Activated CD4-positive, alpha-beta T cell treated with anti-CD3 and anti-CD28 coated beads for 48 hours (primary cell): ENCODE data around the gene DYNLT2B.
"Not testable (repeated sequence)": the region's sequence is repeated elsewhere in the genome, so short reads cannot be mapped to it uniquely, and the experiment has no call there.

Source experiments
- DNase-seq: peaks from one replicate; pipeline ENCODE4 v3.0.0-alpha.2; 2020

Gene DYNLT2B

GRCh38 chr3:196268284-196269163 lies 49.5 kb downstream of the DYNLT2B start:
- no peak for DNase-seq

- DNase-seq: no peak
These were observed 54.2 kb downstream of the DYNLT2B start for GRCh38 chr3:196263819-196264218.

DNA sequence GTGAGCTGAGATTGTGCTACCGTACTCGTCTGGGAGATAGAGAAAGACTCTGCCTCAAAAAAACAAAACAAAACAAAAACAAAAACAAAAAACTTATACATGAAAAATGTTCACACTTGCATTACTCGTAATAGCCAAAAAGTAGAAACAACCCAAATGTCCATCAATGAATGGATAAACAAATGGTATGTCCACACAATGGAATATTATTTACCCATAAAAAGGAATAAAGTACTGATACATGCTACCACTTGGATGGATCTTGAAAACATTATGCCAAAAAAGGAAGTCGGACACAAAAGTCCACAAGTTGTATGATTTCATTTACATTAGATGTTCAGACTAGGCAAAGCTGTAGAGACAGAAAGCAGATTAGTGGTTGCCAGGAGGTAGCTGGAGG lies 57.3 kb downstream of the DYNLT2B start:
- DNase-seq: no peak

- DNase-seq: no peak
These were observed 62.3 kb downstream of the DYNLT2B start for GRCh38 chr3:196255776-196256175.

- DNase-seq: no peak
These were observed 63.4 kb downstream of the DYNLT2B start for GRCh38 chr3:196254376-196255283.

DNA sequence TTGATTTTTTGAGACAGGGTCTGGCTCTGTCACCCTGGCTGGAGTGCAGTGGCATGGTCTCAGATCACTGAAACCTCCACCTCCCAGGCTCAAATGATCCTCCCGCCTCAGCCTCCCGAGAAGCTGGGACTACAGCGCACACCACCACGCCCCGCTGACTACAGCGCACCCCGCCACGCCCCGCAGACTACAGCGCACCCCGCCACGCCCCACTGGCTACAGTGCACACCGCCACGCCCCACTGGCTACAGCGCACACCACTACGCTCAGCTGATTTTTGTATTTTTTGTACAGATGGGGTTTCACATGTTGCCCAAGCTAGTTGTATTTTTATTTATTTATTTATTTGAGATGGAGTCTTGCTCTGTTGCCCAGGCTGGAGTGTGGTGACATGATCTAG lies 66.1 kb downstream of the DYNLT2B start:
- no peak for DNase-seq

GRCh38 chr3:196246612-196247308 lies 71.3 kb downstream of the DYNLT2B start:
- peak; percentile 17 for DNase-seq

GRCh38 chr3:196244166-196244565 lies 73.9 kb downstream of the DYNLT2B start:
- DNase-seq: not testable (repeated sequence)

DNA sequence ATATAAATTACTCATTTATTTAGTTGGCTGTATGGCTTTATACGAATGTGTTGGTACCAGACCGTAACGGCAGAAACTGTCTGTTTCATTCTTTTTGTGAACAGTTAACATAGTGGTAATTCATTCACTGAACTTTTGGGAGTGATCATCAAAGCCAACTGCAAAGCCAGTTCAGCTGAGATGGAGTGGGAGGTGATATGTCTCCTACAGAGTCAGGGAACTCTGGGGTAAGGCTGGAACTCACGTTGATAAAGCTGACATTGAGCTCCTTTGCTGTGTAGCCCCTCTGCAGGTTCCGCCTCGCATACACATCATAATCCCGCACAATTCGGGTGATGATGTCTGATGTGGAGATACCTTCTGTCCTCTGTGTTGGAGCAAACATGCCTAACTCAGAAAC lies 76.3 kb downstream of the DYNLT2B start:
- no peak for DNase-seq
